ENCODE measurements around the gene SYTL1. TPM values are rescaled to one million over a fixed set of nuclear protein-coding genes. Genes with fewer than 3 reads are reported as not detected.

Gene SYTL1
- total RNA-seq, 2 donors from 2014 or later, result 6.7 to 7.5 TPM

DNA sequence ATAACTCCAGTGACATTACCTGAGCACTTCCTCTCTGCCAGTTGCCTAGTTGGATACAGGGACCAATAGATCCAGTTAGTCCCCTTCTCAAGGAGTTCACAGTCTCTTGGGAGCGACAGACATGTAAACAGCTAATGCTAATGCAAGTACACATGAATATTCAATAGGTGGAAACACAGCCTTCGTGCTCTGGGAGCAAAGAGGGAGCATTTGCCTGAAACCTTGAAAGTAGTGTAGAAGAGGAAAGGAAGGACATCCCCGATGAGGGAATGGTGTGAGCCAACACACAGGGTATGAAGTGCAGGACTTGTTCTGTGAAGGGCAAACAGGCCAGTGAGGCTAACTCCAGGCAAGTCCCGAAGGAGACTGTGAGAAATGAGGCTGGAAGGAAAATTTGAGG, 23.7 kb upstream of the SYTL1 start:
- Histone ChIP-seq H3K36me3 (ENCODE audit: control insufficient read depth, insufficient read depth, low read length) (no peaks in the 10 kb centered on the region), H3K27ac (ENCODE audit: low read depth, low read length) (no peak overlapping the region), H3K9ac (ENCODE audit: extremely low read depth, low read length, poor library complexity, severe bottlenecking) (no peak overlapping the region), H3K9me3 (ENCODE audit: control insufficient read depth, low read length) (no peaks in the 10 kb centered on the region), H3K4me3 (ENCODE audit: low read length) (no peak overlapping the region), H3K4me1 (ENCODE audit: control insufficient read depth, insufficient read depth, low read length) (peaks cover 3% of the 10 kb centered on the region), H3K27me3 (ENCODE audit: control insufficient read depth, insufficient read depth, low read length, poor library complexity, severe bottlenecking) (no peaks in the 10 kb centered on the region)
- Mint-ChIP-seq H3K27ac (peak overlapping the region; percentile 1), H3K4me1 (peaks cover 5% of the 10 kb centered on the region), H3K4me3 (no peak overlapping the region), H3K27me3 (ENCODE audit: insufficient read depth) (no peaks in the 10 kb centered on the region), H3K9me3 (no peaks in the 10 kb centered on the region), H3K36me3 (ENCODE audit: low read depth) (no peaks in the 10 kb centered on the region)
- no peak for TF ChIP-seq CTCF (conservative IDR thresholded peaks at IDR 0.05)
- peak; percentile 68 for DNase-seq
- 61 to 66% methylated on average over 4 of the region's 4 CpGs for WGBS, 2 experiments (ENCODE audit: insufficient coverage in 1 of 2, insufficient read length in 1 of 2)

- Mint-ChIP-seq H3K9me3 (no peaks in the 10 kb centered on the region), H3K27me3 (ENCODE audit: insufficient read depth) (no peaks in the 10 kb centered on the region), H3K4me1 (peaks cover 5% of the 10 kb centered on the region), H3K27ac (peak overlapping the region; percentile 1), H3K36me3 (ENCODE audit: low read depth) (peaks cover under 1% of the 10 kb centered on the region), H3K4me3 (no peak overlapping the region)
- no peak overlapping the region for H3K27ac ChIP-seq (ENCODE audit: low read depth, low read length)
- no peaks in the 10 kb centered on the region for H3K9me3 ChIP-seq (ENCODE audit: control insufficient read depth, low read length)
- no peak for DNase-seq
- peaks cover 6% of the 10 kb centered on the region for H3K4me1 ChIP-seq (ENCODE audit: control insufficient read depth, insufficient read depth, low read length)
- H3K9ac ChIP-seq (ENCODE audit: extremely low read depth, low read length, poor library complexity, severe bottlenecking), result no peak overlapping the region
- no peaks in the 10 kb centered on the region for H3K36me3 ChIP-seq (ENCODE audit: control insufficient read depth, insufficient read depth, low read length)
- no peak overlapping the region for H3K4me3 ChIP-seq (ENCODE audit: low read length)
- TF ChIP-seq CTCF (conservative IDR thresholded peaks at IDR 0.05), result no peak
- whole genome bisulfite sequencing, 2 experiments (ENCODE audit: insufficient coverage in 1 of 2, insufficient read length in 1 of 2), result 100% methylated on average over 1 of the region's 1 CpG; no CpG with 5 or more reads in 1 of the 2 experiments
- no peaks in the 10 kb centered on the region for H3K27me3 ChIP-seq (ENCODE audit: control insufficient read depth, insufficient read depth, low read length, poor library complexity, severe bottlenecking)
Measured at GRCh38 chr1:27318596-27318995, 23.2 kb upstream of the SYTL1 start.

- no peaks in the 10 kb centered on the region for H3K9me3 ChIP-seq (ENCODE audit: control insufficient read depth, low read length)
- 0 to 1% methylated on average over 37 to 67 of the region's 67 CpGs for WGBS, 2 experiments (ENCODE audit: insufficient coverage in 1 of 2, insufficient read length in 1 of 2)
- Mint-ChIP-seq H3K4me3 (peak within 1 kb of the TSS; percentile 96), H3K36me3 (ENCODE audit: low read depth) (peaks cover 24% of the 10 kb centered on the region), H3K9me3 (no peaks in the 10 kb centered on the region), H3K4me1 (peaks cover 5% of the 10 kb centered on the region), H3K27me3 (ENCODE audit: insufficient read depth) (no peaks in the 10 kb centered on the region), H3K27ac (peak within 1 kb of the TSS; percentile 97)
- H3K36me3 ChIP-seq (ENCODE audit: control insufficient read depth, insufficient read depth, low read length), result peaks cover 29% of the 10 kb centered on the region
- peaks cover 6% of the 10 kb centered on the region for H3K4me1 ChIP-seq (ENCODE audit: control insufficient read depth, insufficient read depth, low read length)
- TF ChIP-seq CTCF (conservative IDR thresholded peaks at IDR 0.05), result peak; percentile 28
- H3K4me3 ChIP-seq (ENCODE audit: low read length), result peak within 1 kb of the TSS; percentile 100
- peak within 1 kb of the TSS; percentile 96 for H3K9ac ChIP-seq (ENCODE audit: extremely low read depth, low read length, poor library complexity, severe bottlenecking)
- H3K27ac ChIP-seq (ENCODE audit: low read depth, low read length), result peak within 1 kb of the TSS; percentile 81
- no peaks in the 10 kb centered on the region for H3K27me3 ChIP-seq (ENCODE audit: control insufficient read depth, insufficient read depth, low read length, poor library complexity, severe bottlenecking)
- DNase-seq, result peak; percentile 99
Measured at GRCh38 chr1:27321813-27322568, 19.8 kb upstream of the SYTL1 start, which contains the start of gene TMEM222. TMEM222 (plus strand) TSS chr1:27322163; CDS start chr1:27322198, 35 bp downstream.
